Breast epithelium (tissue), 4 donors: ENCODE data around the gene CNNM4. TPM values are rescaled to one million over a fixed set of nuclear protein-coding genes. Genes with fewer than 3 reads are reported as not detected.

ENCODE experiments used
- DNase-seq, 2 donors: peaks; one replicate each; pipeline ENCODE4 v3.0.0-alpha.2; 2019; ENCODE audit warnings: low spot score in 2 of 2
- H3K27ac ChIP-seq, 2 donors: fragments of 200-600 bp; sonication (generic) in 1 of 2; one replicate each; pipeline ENCODE4 v1.5.1; 2016 to 2019; ENCODE audit warnings: mild to moderate bottlenecking in 1 of 2
- H3K27me3 ChIP-seq, 2 donors: fragments of 200-600 bp; sonication (generic) in 1 of 2; one replicate each; pipeline versions ENCODE4 v1.5.1 to v1.6.0; 2017 to 2019; ENCODE audit warnings: control low read depth in 1 of 2, mild to moderate bottlenecking in 1 of 2
- H3K36me3 ChIP-seq: fragments of 200-600 bp; one replicate; pipeline ENCODE4 v1.5.1; 2019
- H3K4me1 ChIP-seq, 2 donors: fragments of 200-600 bp; sonication (generic); one replicate each; pipeline ENCODE4 v1.5.1; 2016 to 2019; ENCODE audit warnings: control low read depth in 1 of 2
- H3K4me3 ChIP-seq, 3 donors: fragments of 200-600 bp; sonication (generic); 1 replicate in 2 of 3; 2 replicates in 1 of 3; pipeline ENCODE4 v1.5.1; 2016 to 2019; ENCODE audit warnings: mild to moderate bottlenecking in 3 of 3, moderate library complexity in 2 of 3
- H3K9me3 ChIP-seq, 2 donors: fragments of 200-600 bp; sonication (generic) in 1 of 2; one replicate each; pipeline ENCODE4 v1.5.1; 2016 to 2019; ENCODE audit warnings: control low read depth in 1 of 2
- POLR2A ChIP-seq: fragments of 450-650 bp; IDR thresholded peaks from one replicate; pipeline ENCODE4 v1.6.1; 2016; ENCODE audit warnings: antibody characterized with exemption, mild to moderate bottlenecking, moderate library complexity
- POLR2AphosphoS5 ChIP-seq, 3 donors: sonication (generic); formaldehyde crosslinking; IDR thresholded peaks; one replicate each; pipeline ENCODE4 v1.6.1; 2017; ENCODE audit warnings: antibody characterized with exemption in 3 of 3
- intact Hi-C: fragments of 100-400 bp; cut with DNase I; formaldehyde crosslinking; loops from one replicate; pipeline ENCODE4 v1.15.1; 2023; ENCODE audit warnings: low total_unique reads
- total RNA-seq, 3 donors: library from RNA; depleted of rRNA; stranded (reverse); fragments of >200 nt; gene quantifications; one replicate each; pipeline ENCODE4 v1.1.0, GENCODE V29; 2016
- TF ChIP-seq, protein P1 (sequence below), 3 donors: fragments of 450-650 bp; IDR thresholded peaks; one replicate each; pipeline ENCODE4 v1.5.1; 2016 to 2017; ENCODE audit warnings: antibody characterized with exemption in 3 of 3, mild to moderate bottlenecking in 3 of 3, moderate library complexity in 3 of 3

CNNM4 gene
- total RNA-seq, 3 donors from 2014 or later, result 2.7 to 12.1 (median 9.5) TPM

- H3K4me1 ChIP-seq, result no peaks in the 10 kb centered on the region
- H3K4me3 ChIP-seq, result no peak overlapping the region
- H3K36me3 ChIP-seq, result no peaks in the 10 kb centered on the region
- DNase-seq, result no peak
- H3K9me3 ChIP-seq, result no peaks in the 10 kb centered on the region
- no peaks in the 10 kb centered on the region for H3K27me3 ChIP-seq
- H3K27ac ChIP-seq, result no peak overlapping the region
- intact Hi-C loops, result no loop called here
- TF ChIP-seq POLR2A (no peak), POLR2AphosphoS5 (IDR thresholded peaks at IDR 0.05) (no peak)
- TF ChIP-seq, protein P1, sequence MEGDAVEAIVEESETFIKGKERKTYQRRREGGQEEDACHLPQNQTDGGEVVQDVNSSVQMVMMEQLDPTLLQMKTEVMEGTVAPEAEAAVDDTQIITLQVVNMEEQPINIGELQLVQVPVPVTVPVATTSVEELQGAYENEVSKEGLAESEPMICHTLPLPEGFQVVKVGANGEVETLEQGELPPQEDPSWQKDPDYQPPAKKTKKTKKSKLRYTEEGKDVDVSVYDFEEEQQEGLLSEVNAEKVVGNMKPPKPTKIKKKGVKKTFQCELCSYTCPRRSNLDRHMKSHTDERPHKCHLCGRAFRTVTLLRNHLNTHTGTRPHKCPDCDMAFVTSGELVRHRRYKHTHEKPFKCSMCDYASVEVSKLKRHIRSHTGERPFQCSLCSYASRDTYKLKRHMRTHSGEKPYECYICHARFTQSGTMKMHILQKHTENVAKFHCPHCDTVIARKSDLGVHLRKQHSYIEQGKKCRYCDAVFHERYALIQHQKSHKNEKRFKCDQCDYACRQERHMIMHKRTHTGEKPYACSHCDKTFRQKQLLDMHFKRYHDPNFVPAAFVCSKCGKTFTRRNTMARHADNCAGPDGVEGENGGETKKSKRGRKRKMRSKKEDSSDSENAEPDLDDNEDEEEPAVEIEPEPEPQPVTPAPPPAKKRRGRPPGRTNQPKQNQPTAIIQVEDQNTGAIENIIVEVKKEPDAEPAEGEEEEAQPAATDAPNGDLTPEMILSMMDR (IDR thresholded peaks at IDR 0.05), result no peak
Observed at GRCh38 chr2:96727431-96727830, 33.3 kb upstream of the CNNM4 start.

DNA sequence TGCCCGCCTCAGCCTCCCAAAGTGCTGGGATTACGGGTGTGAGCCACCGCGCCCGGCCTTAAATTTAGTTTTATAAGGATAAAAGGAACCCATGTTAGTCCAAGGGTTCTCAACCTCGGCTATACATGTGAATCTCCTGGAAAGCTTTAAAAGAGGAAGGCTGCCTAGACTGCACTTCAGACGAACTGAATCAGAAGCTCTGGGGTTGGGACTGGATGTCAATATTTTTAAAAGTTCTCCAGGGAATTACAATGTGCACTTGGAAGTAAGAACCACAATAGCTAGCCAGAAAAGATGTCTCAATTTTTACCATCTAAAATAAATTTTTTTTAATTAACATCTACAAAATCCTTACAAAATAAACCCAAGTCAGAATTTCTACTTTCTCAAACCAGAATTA is 31.0 kb upstream of the CNNM4 start:
- no peak for DNase-seq
- TF ChIP-seq POLR2A, result no peak
- TF ChIP-seq POLR2AphosphoS5 (IDR thresholded peaks at IDR 0.05), result no peak
- TF ChIP-seq, protein P1 (IDR thresholded peaks at IDR 0.05), result no peak
- peaks cover 0 to under 1% of the 10 kb centered on the region in 2 donors for H3K4me1 ChIP-seq
- H3K27ac ChIP-seq, result no peak overlapping the region
- no peak overlapping the region for H3K4me3 ChIP-seq
- no peaks in the 10 kb centered on the region for H3K9me3 ChIP-seq
- intact Hi-C loops, result no loop called here
- H3K36me3 ChIP-seq, result no peaks in the 10 kb centered on the region
- no peaks in the 10 kb centered on the region for H3K27me3 ChIP-seq

GRCh38 chr2:96730212-96730611 is 30.5 kb upstream of the CNNM4 start:
- Histone ChIP-seq H3K27me3 (no peaks in the 10 kb centered on the region), H3K4me3 (no peak overlapping the region), H3K9me3 (no peaks in the 10 kb centered on the region), H3K27ac (peak overlapping the region in 1 of 2 donors; percentile 4), H3K36me3 (no peaks in the 10 kb centered on the region), H3K4me1 (peaks cover 0 to 4% of the 10 kb centered on the region in 2 donors)
- no peak for TF ChIP-seq POLR2AphosphoS5 (IDR thresholded peaks at IDR 0.05)
- TF ChIP-seq, protein P1 (IDR thresholded peaks at IDR 0.05), result no peak
- TF ChIP-seq POLR2A, result no peak
- intact Hi-C loops, result no loop called here
- DNase-seq, result no peak

DNA sequence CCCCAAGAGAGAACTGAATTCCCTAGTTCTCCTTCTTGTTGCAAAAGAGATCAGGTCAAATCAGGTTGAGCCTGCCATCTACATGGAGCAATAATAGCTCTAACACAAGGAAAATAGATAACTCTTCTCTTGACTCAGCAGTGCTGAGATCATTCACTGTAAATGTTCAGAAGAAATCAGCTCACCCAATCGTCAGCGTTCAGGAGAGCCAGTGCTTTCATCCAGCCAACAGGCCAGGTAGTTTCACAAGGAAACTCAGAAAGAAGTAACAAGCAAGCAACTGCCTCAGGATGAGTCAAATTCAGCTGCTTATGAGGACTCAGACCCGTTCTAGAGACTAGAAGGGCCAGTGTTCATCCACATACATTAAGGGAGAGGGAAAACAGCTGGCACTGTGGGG is 26.8 kb upstream of the CNNM4 start:
- H3K27ac ChIP-seq, result no peak overlapping the region
- intact Hi-C loops, result no loop called here

GRCh38 chr2:96734880-96735583 is 25.7 kb upstream of the CNNM4 start:
- TF ChIP-seq, protein P1 (IDR thresholded peaks at IDR 0.05), result no peak
- TF ChIP-seq POLR2A (no peak), POLR2AphosphoS5 (IDR thresholded peaks at IDR 0.05) (no peak)
- Histone ChIP-seq H3K36me3 (no peaks in the 10 kb centered on the region), H3K4me3 (no peak overlapping the region), H3K27ac (peak overlapping the region in 1 of 2 donors; percentile 48), H3K9me3 (no peaks in the 10 kb centered on the region), H3K27me3 (no peaks in the 10 kb centered on the region), H3K4me1 (peaks cover 4 to 16% of the 10 kb centered on the region in 2 donors)
- DNase-seq, result no peak
- intact Hi-C loops, result no loop called here

More for the DNA sequence above, 26.8 kb upstream of the CNNM4 start:
- H3K4me1 ChIP-seq, result peaks cover 4 to 16% of the 10 kb centered on the region in 2 donors
- no peak overlapping the region for H3K4me3 ChIP-seq
- TF ChIP-seq, protein P1 (IDR thresholded peaks at IDR 0.05), result no peak
- TF ChIP-seq POLR2AphosphoS5 (IDR thresholded peaks at IDR 0.05) (no peak), POLR2A (no peak)
- H3K9me3 ChIP-seq, result no peaks in the 10 kb centered on the region
- H3K36me3 ChIP-seq, result no peaks in the 10 kb centered on the region
- no peak for DNase-seq
- no peaks in the 10 kb centered on the region for H3K27me3 ChIP-seq
